ENCODE data around the gene SHQ1.

DNA sequence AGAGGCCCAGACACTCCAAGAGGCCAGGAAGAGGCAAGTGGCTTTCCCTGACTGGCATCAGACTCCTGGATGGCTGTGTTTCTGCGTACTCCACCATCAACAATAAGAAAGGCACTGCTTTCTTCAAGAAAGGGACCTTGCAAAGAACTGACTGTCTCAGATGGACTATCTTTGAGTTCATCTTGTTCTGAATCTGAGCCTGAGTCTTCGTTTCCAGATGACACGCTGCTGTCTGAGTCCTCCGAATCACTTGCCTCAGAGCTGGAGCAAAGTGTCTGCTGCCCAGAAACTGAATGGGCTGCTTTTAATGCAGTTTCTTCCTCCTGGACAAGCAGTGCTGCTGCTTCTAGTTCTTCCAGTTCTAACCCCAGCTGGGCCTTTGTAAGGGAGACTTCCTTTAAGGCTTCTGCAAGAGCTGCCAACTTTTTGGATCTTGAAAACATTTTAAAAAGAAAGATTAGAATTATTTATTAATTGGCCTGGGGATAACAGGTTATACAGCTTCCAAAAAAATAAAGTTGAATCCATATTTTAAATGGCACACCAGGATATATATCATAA lies 97.8 kb downstream of the SHQ1 start:
- TF ChIP-seq, protein P1, sequence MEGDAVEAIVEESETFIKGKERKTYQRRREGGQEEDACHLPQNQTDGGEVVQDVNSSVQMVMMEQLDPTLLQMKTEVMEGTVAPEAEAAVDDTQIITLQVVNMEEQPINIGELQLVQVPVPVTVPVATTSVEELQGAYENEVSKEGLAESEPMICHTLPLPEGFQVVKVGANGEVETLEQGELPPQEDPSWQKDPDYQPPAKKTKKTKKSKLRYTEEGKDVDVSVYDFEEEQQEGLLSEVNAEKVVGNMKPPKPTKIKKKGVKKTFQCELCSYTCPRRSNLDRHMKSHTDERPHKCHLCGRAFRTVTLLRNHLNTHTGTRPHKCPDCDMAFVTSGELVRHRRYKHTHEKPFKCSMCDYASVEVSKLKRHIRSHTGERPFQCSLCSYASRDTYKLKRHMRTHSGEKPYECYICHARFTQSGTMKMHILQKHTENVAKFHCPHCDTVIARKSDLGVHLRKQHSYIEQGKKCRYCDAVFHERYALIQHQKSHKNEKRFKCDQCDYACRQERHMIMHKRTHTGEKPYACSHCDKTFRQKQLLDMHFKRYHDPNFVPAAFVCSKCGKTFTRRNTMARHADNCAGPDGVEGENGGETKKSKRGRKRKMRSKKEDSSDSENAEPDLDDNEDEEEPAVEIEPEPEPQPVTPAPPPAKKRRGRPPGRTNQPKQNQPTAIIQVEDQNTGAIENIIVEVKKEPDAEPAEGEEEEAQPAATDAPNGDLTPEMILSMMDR (IDR thresholded peaks at IDR 0.05 in 2 of 3, conservative IDR thresholded peaks at IDR 0.05 in 1 of 3; ENCODE audit: borderline replicate concordance in 1 of 3, insufficient read depth in 1 of 3, low read depth in 2 of 3, low read length in 2 of 3): no peak
- TF ChIP-seq TCF7L2 (IDR thresholded peaks at IDR 0.05; ENCODE audit: borderline replicate concordance, extremely low read depth, insufficient read depth, insufficient read length) (no peak), POLR2A (IDR thresholded peaks at IDR 0.05; ENCODE audit: borderline replicate concordance, extremely low read depth, insufficient read depth, insufficient read length) (no peak), SIN3A (IDR thresholded peaks at IDR 0.05; ENCODE audit: low read depth) (no peak), CBX3 (IDR thresholded peaks at IDR 0.05; ENCODE audit: low read depth) (no peak), EZH2 (IDR thresholded peaks at IDR 0.05) (no peak), RAD21 (IDR thresholded peaks at IDR 0.05; ENCODE audit: low read depth) (no peak)

All from HCT116 (cell line).